NCI-H1105 (cell line): ENCODE data around the gene SPRR2G.
A peak's percentile ranks its signal among the peaks of the same experiment; 100 is the strongest.
"Not testable (repeated sequence)": the region's sequence is repeated elsewhere in the genome, so short reads cannot be mapped to it uniquely, and the experiment has no call there.

Experiments used
- DNase-seq: peaks from one replicate; lab custom pipeline; 2025; lab: John Stamatoyannopoulos, UW

Gene SPRR2G

DNA sequence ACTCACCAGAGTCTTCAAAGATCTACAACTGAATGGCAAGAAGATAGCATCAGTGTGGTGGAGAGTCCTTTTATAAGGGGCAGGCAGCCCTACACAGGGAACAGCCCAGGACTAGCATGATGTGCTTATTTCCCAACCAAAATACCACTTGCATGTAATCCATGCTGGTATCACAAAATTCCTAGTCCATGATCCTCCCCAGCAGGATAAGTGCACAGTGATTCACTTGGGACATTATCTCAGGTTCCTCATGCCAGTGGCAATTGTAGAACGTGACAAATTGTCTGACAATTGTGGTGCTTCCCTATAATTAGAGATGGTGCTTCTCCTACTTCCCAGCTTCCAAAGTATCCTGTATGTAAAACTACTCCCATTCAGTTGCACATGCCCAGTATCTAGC is at the start of gene SPRR2G:
SPRR2G (minus strand) TSS at position 45 of the 400 bp plus-strand sequence. CDS start 780 bp downstream, outside the sequence.
- no peak for DNase-seq

DNA sequence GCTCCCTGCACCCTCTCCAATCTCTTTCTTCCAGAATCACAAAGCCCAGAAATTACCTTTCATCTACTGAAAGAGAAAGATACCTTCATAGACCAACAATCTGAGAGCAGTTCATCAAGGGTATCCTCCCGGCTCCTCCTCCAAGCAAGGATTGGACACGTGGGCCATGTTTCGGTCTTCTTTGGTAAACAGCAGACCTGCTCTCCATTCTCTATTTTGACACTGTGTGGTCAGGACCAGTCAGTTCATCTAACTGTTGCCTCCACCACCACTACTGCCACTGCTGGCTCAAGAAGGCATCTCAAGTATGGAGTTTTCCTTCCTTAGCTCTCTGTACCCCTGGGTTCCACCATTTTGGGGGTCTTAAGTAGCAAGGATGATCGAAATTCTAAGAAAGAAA is 44.5 kb upstream of the SPRR2G start:
- no peak for DNase-seq

DNA sequence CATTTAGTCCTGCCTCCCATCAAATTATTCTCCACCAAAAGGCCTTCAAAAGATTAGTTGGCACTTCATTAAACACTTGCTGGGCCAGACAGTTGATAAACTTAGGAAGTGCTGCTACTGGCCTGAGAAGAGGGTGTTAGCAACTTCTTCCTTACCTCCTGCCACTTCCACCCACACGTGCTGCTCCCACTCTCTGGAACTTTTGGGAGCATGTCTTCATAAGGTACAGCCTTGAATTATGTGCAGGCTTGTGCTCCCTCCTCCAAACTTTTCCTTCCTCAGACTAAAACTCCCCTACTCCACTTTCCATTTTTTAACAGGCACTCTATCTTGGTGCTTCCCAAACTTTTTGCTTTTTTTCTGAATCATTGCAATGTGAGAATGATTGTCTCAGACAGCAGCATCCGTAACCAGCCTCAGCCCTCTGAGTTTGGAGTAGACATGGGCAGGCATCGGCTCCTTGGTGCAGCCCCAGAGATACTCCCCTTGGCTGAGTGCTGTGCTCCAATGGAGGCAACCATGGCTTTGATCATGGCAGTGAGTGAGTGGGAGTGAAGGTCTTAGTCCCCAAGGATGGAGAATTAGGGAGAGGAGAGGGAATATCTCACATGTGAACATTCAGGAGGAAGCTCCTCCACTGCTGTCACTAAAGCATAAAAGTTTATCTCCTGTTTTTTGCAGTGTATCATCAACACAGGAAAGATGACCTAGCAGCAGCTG is 43.8 kb upstream of the SPRR2G start:
- DNase-seq = no peak

DNA sequence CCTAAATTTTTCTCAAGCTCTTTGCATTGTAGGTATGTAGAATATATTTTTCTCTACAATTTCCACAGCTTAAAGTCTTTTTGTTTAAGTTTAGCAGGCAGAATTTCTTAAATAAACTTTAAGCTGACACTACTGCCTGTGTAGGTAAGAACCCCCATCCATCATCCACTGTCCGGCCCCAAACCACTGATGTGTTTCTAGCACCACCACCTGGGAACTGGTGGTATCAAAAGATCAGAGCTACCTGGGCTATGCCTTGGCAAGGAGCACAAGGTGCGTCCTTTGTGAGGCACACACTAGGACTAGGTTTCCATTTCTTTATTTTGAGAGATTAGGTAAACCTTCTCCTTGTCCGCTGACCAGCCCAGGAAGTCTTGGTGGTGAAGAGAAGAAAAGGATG is 42.0 kb upstream of the SPRR2G start:
- DNase-seq = peak; percentile 0

DNA sequence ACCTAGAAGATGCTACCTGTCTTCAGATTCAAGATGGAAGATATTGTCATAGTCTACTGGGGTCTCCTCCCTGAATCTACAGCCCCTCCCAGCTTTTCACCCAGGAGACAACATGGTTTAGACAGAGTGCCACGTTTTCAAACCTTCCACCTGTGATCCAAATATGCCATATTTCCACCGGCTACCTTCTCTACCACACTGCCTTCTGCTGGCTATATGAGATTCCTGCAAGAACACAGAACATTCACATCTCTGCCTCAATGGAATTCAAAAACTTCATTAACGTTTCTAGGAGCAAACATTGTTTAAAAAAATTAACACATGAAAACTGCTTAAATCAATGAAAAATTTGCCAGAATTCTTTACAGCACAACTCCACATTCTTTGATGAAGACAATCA is 39.7 kb upstream of the SPRR2G start:
- DNase-seq = no peak

DNA sequence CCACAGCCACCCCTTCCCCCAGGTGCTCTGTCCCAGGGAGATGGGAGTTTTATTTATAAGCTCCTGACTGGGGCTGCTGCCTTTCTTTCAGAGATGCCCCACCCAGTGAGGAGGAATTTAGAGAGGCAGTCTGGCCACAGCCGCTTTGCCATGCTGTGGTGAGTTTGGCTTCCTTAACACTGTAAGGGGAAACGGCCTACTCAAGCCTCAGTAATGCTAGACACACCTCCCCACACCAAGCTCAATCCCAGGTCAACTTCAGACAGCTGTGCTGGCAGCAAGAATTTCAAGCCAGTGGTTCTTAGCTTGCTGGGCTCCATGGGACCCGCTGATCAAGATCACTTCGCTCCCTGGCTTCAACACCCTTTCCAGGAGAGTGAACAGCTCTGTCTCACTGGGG is 37.6 kb upstream of the SPRR2G start:
- not testable (repeated sequence) for DNase-seq

DNA sequence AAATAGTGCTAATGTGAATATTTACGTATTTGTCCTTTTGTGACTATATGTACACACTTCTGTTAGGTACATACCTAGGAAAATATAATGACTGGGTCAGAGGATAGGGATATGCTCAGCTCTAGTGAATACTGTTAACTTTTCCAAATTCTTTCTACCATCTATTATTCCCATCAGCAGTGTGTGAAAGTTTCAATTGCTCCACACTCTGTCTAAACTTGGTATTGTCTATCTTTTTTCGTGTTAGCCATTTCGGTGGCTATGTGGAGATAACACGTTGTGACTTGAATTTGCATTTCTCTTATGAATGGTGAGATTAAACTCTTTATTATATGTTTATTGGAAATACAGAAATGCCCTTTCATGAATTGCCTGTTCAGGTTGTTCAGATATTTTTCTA is 29.9 kb upstream of the SPRR2G start:
- no peak for DNase-seq

DNA sequence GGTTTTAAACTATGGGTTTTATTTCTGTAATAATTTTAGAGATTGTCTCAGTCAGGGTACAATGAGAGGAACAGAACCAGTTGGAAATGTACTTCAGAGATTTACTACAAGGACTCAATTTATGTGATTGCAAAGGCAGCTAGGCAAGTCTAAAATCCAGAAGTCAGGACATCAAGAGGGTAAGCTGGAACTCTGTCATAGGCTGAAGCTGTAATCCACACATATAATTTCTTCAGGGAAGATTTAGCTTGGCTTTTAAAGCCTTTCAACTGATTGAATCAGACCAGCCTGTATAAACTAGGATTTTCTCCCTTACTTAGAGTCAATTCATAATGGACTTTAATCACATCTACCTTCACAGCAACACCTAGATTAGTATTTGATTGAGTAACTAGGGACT is 28.2 kb upstream of the SPRR2G start:
- DNase-seq = no peak

DNA sequence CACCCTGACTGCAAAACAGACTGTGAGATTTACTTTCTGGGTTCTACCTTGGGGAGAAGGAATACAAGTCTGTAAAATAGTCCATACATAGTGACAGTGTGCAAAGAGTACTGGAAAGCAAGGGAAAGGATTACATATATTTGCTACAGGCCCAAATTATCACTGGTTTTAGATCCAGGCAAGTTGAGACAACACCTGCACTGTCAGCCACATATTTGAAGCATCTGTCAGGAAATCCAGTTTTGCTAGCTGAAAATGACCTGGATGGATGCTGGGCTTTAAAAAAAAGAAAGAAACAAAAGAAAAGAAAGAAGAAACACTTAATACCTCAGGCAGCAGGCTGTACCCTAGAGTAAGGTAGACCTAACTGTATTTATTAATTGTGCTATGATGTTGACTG is 23.9 kb upstream of the SPRR2G start:
- no peak for DNase-seq

DNA sequence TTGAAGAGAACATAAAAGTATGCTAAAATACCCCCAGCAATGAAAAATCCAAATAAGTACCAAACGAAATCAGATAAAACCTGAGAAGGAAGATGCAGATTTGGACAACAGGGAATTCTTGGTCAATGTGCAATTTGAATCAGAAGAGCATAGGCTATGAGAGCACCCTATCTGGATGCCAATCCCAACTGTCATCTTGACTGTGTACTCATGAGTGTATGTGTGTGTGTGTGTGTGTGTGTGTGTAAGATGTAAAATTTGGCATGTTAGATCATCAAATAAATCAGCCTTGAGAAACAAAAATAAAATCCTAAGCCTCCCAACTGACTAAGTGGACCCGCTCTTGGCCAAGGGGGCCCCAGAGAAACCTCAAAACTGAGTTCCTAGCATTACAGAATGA is 18.0 kb upstream of the SPRR2G start:
- no peak for DNase-seq

DNA sequence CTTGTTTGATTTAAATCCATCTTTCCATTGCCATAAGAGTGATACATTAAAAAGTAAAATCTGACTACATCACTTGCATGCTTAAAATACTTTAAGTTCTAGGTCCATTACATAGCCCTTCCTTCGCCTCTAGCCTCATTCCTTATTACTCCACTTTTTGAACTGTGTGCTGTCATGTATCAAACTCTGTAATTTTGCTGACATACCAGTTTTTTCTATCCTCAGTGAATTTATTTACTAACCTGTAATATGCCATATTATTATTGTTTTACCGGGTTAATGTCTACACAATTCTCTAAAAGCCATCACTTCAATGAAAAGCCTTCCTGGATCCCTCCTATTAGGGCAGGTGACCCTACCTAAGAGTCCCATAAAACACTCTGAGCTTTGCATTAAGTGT is 4.9 kb upstream of the SPRR2G start:
- DNase-seq = no peak

DNA sequence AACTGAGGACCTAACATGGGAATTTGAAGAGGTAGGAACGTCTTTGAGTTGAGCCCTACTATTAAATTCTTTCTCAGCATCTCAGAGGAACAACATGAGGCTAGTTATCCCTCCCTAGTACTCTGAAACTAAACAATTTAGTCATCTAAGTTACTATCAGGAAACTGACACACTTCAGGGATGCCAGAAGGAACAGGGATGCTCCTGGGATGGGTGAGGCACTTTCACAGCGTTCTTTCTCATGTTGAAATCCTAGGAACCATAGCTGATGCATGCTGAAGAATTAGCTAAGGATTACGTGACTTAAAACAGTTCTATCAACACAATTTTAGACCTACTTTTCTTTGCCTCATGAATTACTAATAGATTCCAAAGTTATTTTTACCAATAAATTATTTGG is 1.8 kb upstream of the SPRR2G start:
- DNase-seq = no peak

DNA sequence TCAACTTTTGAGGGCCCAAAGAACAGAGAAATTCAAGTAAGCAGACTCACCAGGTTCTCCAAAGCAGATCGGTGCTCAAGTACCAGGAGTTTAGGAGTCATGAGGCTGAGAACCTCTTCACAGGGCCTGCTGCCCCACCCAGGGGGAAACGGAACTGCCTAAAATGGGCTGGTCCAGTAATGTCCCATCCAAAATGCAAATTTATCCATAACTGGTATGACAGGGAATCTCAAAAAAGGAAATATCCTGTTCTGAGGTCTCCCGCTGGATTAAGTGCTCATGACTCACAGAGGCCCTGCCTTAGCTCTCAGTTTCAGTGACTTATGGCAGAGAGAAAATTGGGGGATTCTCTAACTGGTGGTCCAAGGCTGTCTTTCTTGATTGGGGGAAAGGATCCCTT is 9.3 kb downstream of the SPRR2G start:
- no peak for DNase-seq

DNA sequence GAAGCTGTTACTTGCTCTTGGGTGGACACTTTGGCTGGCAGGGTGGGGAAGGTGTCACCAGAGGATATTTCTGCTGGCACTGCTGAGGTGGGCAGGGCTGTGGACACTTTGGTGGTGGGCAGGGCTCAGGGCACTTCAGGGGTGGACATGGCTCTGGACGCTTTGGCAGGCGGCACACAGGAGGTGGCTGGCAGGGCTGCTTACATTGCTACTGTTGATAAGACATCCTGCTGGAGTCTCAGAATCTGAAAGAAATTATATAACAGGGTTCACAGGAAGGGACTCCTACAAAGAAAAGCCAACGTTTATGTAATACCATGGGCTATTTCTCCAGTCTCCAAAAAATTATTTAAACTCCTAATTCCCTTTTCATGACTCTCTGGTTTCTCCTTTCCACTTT is 10.2 kb downstream of the SPRR2G start:
- DNase-seq = no peak

DNA sequence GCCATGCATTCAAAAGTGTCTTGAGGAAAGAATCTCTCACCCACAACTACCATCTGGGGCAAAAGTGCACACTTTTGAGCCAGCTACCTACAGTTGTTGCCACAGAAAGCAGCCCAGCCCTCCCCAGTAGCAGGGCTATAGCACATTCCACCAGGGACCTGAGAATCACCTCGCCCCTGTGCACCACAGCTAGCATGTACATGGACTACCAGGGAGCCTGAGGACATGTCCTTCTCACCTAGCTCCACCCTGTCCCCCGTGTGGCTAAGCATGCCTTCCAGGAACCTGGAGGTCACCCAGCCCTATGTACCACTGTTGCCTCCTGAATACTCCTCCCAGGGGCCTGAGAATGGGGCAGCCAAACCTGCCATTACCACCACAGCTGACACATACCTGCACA is 16.9 kb downstream of the SPRR2G start:
- no peak for DNase-seq

DNA sequence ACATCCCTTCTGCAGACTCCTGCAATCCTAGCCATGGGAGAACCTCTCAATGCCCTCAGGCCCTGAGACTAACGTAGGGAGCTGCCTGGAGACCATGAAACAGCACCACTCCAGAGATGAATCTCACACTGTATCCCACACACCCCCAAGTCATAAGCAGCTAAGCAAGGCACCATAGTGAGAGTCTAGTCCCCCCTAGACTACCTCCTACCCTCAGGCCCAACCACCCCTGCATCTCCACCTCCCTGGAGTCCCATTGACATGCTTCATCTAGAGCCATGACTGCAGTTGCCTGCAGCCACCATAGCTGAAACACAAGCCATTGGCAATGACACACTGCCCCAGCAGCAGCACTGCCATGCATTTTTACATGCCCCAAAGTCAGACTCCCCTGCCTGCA is 17.4 kb downstream of the SPRR2G start:
- no peak for DNase-seq

DNA sequence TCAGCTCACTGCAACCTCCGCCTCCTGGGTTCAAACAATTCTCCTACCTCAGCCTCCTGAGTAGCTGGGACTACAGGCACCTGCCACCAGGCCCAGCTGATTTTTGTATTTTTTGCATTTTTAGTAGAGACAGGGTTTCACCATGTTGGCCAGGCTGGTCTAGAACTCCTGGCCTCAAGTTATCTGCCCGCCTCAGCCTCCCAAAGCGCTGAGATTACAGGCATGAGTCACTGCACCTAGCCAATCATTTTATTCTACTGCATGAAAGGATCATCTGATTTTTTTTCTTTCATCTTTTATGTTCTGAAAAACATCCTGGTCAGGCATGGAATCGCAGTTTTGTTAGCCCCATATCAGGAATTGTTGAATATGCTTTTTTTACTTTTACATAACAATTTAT is 22.0 kb downstream of the SPRR2G start:
- DNase-seq = not testable (repeated sequence)

DNA sequence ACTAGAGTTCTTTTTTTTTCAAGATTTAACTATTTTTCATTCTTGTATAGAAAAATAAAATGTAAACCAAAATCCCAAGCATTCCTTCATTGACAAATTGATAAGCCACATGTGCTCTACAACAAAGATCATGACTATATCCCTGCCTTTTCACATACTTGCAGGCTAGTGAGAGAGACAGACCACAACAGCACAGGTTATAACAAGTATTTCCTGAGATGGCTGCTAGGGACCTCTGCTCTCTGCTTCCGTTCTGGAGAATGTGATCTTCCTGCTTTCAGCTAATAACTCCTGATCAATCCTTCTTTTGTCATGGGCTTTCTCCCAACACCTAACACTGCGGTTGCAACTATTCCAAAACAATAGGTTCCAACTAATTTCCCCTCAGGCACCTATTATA is 23.4 kb downstream of the SPRR2G start:
- no peak for DNase-seq

DNA sequence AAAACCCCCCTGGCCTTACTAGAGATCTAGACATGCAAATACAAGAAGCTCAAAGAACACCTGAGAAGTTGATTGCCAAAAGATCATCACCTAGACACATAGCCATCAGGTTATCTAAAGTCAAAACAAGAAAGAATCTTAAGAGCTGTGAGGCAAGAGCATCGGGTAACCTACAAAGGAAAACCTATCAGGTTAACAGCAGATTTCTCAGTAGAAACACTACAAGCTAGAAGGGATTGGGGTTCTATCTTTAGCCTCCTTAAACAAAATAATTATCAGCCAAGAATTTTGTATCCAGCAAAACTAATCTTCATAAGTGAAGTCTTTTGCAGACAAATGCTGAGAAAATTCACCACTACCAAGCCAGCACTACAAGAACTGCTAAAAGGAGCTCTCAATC is 25.2 kb downstream of the SPRR2G start:
- DNase-seq = no peak

DNA sequence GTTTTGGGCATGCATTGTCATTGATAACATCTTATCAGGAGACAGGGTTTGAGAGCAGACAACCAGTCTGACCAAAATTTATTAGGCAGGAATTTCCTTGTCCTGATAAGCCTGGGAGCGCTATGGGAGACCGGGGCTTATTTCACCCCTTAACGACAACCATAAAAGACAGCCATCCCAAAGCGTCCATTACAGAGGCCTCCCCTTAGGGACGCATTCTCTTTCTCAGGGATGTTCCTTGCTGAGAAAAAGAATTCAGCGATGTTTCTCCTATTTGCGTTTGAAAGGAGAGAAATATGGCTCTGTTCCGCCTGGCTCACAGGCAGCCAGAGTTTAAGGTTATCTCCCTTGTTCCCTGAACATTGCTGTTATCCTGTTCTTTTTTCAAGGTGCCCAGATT is 26.9 kb downstream of the SPRR2G start:
- DNase-seq = not testable (repeated sequence)

DNA sequence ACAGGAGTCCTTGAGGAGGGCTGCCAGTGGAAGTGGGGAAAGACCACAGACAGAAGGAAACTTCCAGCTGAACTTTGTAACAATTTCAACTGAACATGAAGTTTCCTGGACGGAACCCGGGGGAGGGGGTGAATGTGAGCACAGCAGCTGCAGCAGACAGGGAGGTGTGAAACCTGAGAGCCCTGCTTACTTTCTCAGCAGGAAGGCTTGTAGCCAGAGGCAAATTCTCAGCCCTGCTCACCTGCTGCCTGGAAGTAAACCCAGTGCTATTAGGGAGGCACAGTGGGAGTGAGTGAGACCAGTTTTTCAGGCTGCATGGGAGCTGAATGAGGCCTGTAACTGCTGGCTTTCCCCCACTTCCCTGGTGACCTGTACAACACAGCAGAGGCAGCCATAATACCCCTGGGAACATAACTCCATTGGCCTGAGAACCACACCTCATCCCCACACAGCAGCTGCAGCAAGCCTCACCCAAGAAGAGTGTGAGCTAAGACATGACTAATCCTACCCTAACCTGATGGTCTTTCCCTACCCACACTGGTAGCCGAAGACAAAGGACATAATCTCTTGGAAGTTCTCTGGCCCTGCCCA is 27.8 kb downstream of the SPRR2G start:
- DNase-seq = peak; percentile 59

DNA sequence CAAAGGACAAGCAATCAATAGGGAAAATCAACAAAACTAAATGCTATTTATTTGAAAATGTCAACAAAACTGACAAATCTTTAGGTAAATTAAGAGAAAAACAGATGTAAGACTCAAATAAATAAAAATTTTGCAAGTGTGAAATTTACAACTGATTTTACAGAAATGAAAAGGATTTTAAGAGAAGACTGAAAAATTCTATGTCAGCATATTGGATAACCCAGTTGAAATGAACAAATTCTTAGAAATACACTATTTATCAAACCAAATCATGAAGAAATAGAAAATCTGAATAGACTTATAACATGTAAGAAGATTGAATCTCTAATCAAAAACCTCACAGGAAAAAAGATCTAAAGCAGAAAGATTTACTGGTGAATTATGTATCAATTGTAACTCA is 29.7 kb downstream of the SPRR2G start:
- DNase-seq = no peak

DNA sequence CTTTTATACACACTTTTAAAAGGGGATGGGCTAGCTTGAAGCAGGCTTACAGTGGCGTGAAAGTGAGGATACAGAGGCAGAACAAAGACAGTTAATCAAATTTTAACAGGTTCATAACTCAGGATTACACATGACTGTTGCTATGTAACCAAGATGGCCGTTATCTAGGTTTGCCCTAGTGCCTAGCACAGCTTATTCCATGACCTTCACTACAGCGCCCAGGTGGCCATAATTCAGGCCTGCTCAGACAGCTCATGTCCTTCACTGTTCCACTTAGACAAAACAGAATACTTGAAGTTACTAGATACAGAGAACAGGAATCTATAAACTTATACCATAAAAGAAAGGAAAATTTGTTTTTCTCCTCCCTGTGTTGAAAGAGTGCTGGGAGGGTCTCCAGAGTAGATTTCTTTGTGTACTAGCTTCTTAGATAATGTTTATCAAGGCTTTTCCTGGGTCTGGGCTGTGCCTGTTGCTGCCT is 31.2 kb downstream of the SPRR2G start:
- DNase-seq = no peak

DNA sequence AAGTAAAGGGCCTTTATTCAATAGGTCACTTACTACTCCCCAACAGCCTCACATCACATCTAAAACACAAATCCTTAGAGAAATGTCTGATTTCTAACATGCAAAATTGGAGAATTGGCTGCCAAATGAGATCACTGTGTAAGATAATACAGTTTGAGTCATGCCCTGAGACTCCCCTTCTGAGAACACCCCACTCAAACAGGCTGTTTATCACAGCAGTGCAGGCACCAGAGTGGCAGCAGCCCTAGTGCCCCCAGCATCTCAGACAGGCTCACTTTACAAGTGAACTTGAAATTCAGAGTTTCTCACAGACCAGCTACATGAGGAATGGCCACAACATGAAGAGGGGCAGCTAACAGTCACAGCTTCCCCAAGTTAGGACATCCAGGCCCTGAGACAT is 35.4 kb downstream of the SPRR2G start:
- DNase-seq = not testable (repeated sequence)
